ENCODE results near the gene SLAMF7. TPM values are rescaled to one million over a fixed set of nuclear protein-coding genes. Genes with fewer than 3 reads are reported as not detected.

The SLAMF7 gene
- total and polyA plus RNA-seq, 10 of the 15 experiments (the other 5 are each of a cell fraction or from before 2014, with no cell fraction given): 66.6 to 284 (median 108) TPM

DNA sequence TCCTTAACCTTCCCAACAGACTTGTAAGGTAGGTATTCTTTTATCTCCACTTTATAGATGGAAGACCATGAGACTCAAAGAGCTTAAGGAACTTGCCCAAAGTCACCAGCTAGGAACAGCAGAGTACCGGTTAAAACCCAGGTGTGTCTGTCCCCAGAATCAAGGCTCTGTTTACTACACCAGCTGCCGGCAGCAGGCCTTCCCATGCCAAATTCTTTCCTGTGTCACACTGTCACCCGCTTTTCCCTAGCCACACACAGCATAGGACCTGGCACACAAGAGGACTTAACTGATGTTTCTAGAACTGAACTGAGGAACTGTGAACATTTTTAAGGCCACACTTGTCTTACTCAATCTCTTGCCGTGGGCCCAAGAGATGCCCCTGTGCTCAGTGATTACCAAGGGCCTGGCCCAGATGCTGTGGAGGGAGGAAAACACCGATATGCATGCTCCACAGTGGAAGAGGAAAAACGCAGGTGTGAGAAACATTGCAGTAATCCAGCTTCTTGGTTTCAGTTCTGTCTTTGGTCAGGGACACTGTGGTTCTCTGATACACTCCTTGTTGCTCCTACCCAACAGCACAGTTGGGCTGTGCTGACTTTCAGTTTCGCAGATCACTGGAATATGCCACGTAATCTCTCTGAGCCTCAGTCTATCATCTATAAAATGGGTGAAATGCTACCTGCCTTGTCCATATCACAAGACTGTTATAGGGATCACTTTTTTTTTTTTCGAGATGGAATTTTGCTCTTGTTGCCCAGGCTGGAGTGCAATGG is 43.1 kb downstream of the SLAMF7 start (continued):
- TF ChIP-seq, protein P1, sequence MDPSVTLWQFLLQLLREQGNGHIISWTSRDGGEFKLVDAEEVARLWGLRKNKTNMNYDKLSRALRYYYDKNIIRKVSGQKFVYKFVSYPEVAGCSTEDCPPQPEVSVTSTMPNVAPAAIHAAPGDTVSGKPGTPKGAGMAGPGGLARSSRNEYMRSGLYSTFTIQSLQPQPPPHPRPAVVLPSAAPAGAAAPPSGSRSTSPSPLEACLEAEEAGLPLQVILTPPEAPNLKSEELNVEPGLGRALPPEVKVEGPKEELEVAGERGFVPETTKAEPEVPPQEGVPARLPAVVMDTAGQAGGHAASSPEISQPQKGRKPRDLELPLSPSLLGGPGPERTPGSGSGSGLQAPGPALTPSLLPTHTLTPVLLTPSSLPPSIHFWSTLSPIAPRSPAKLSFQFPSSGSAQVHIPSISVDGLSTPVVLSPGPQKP (IDR thresholded peaks at IDR 0.05; ENCODE audit: low read depth, low read length): no peak
- TF ChIP-seq SREBF2 (IDR thresholded peaks at IDR 0.05; ENCODE audit: low read length): no peak
- no peak for TF ChIP-seq RB1 (IDR thresholded peaks at IDR 0.05; ENCODE audit: borderline replicate concordance)
- TF ChIP-seq MYC (IDR thresholded peaks at IDR 0.05; ENCODE audit: insufficient read depth, insufficient read length, insufficient replicate concordance, low read length, severe bottlenecking): no peak
- no peak for TF ChIP-seq RBBP5 (conservative IDR thresholded peaks at IDR 0.05)
- no peak for TF ChIP-seq CHD1 (IDR thresholded peaks at IDR 0.05; ENCODE audit: low read depth, low read length)
- TF ChIP-seq POLR2AphosphoS2 (IDR thresholded peaks at IDR 0.05; ENCODE audit: low read depth, low read length): no peak
- no peak for TF ChIP-seq SMAD5 (IDR thresholded peaks at IDR 0.05; ENCODE audit: low read depth)
- no peak for TF ChIP-seq CBX3 (IDR thresholded peaks at IDR 0.05; ENCODE audit: borderline replicate concordance, low read depth)
- peak; percentile 78 for TF ChIP-seq NFIC (IDR thresholded peaks at IDR 0.05; ENCODE audit: low read depth, low read length)
- no peak for TF ChIP-seq NR2C2 (IDR thresholded peaks at IDR 0.05; ENCODE audit: borderline replicate concordance, control insufficient read depth, insufficient read length, low read depth)
- TF ChIP-seq, protein P2, sequence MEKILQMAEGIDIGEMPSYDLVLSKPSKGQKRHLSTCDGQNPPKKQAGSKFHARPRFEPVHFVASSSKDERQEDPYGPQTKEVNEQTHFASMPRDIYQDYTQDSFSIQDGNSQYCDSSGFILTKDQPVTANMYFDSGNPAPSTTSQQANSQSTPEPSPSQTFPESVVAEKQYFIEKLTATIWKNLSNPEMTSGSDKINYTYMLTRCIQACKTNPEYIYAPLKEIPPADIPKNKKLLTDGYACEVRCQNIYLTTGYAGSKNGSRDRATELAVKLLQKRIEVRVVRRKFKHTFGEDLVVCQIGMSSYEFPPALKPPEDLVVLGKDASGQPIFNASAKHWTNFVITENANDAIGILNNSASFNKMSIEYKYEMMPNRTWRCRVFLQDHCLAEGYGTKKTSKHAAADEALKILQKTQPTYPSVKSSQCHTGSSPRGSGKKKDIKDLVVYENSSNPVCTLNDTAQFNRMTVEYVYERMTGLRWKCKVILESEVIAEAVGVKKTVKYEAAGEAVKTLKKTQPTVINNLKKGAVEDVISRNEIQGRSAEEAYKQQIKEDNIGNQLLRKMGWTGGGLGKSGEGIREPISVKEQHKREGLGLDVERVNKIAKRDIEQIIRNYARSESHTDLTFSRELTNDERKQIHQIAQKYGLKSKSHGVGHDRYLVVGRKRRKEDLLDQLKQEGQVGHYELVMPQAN (conservative IDR thresholded peaks at IDR 0.05): peak; percentile 59; the same call in 1 of the 2 replicates
- TF ChIP-seq, protein P3, sequence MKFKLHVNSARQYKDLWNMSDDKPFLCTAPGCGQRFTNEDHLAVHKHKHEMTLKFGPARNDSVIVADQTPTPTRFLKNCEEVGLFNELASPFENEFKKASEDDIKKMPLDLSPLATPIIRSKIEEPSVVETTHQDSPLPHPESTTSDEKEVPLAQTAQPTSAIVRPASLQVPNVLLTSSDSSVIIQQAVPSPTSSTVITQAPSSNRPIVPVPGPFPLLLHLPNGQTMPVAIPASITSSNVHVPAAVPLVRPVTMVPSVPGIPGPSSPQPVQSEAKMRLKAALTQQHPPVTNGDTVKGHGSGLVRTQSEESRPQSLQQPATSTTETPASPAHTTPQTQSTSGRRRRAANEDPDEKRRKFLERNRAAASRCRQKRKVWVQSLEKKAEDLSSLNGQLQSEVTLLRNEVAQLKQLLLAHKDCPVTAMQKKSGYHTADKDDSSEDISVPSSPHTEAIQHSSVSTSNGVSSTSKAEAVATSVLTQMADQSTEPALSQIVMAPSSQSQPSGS (IDR thresholded peaks at IDR 0.05; ENCODE audit: low read length): peak; percentile 83
- 0 out of 2 replicates have a peak, but pooled peaks have one; percentile 16 for TF ChIP-seq TBL1XR1 (IDR thresholded peaks at IDR 0.05; ENCODE audit: low read depth, low read length)
- no peak for TF ChIP-seq PML (IDR thresholded peaks at IDR 0.05; ENCODE audit: low read length)
- peak; percentile 60; the same call in 1 of the 2 replicates for TF ChIP-seq GATAD2B (conservative IDR thresholded peaks at IDR 0.05; ENCODE audit: low read depth)
- TF ChIP-seq CHD2 (IDR thresholded peaks at IDR 0.05; ENCODE audit: borderline replicate concordance, low read depth, low read length): no peak; the same call in 1 of the 2 replicates
- TF ChIP-seq EGR1 (IDR thresholded peaks at IDR 0.05; ENCODE audit: borderline replicate concordance in 1 of 2, low read depth in 2 of 2, low read length in 2 of 2): no peak
- no peak for TF ChIP-seq NFXL1 (IDR thresholded peaks at IDR 0.05; ENCODE audit: borderline replicate concordance)
- TF ChIP-seq MXI1 (IDR thresholded peaks at IDR 0.05; ENCODE audit: low read depth, low read length): no peak
- 0 out of 2 replicates have a peak, but pooled peaks have one; percentile 73 for TF ChIP-seq CBFB (IDR thresholded peaks at IDR 0.05; ENCODE audit: low read depth)
- TF ChIP-seq CEBPZ (IDR thresholded peaks at IDR 0.05; ENCODE audit: low read depth, low read length): no peak
- no peak for TF ChIP-seq POLR2A (IDR thresholded peaks at IDR 0.05; ENCODE audit: low read depth, low read length)
- peak; percentile 88 for TF ChIP-seq TCF12 (IDR thresholded peaks at IDR 0.05; ENCODE audit: low read depth, low read length)

Measured in GM12878 (cell line).